ENCODE results near the gene CXCR5. TPM values are rescaled to one million over a fixed set of nuclear protein-coding genes. Genes with fewer than 3 reads are reported as not detected.
A peak's percentile ranks its signal among the peaks of the same experiment; 100 is the strongest.
"Not testable (repeated sequence)": the region's sequence is repeated elsewhere in the genome, so short reads cannot be mapped to it uniquely, and the experiment has no call there.

The CXCR5 gene
- total and polyA plus RNA-seq, 4 donors: 0.06 to 0.92 TPM; not detected in 2

GRCh38 chr11:118842369-118842768 lies 41.3 kb upstream of the CXCR5 start:
- no peak overlapping the region for H3K27ac ChIP-seq (ENCODE audit: low read depth in 1 of 2, low read length in 2 of 2)
- TF ChIP-seq RXRA (IDR thresholded peaks at IDR 0.05): no peak
- TF ChIP-seq, protein P1, sequence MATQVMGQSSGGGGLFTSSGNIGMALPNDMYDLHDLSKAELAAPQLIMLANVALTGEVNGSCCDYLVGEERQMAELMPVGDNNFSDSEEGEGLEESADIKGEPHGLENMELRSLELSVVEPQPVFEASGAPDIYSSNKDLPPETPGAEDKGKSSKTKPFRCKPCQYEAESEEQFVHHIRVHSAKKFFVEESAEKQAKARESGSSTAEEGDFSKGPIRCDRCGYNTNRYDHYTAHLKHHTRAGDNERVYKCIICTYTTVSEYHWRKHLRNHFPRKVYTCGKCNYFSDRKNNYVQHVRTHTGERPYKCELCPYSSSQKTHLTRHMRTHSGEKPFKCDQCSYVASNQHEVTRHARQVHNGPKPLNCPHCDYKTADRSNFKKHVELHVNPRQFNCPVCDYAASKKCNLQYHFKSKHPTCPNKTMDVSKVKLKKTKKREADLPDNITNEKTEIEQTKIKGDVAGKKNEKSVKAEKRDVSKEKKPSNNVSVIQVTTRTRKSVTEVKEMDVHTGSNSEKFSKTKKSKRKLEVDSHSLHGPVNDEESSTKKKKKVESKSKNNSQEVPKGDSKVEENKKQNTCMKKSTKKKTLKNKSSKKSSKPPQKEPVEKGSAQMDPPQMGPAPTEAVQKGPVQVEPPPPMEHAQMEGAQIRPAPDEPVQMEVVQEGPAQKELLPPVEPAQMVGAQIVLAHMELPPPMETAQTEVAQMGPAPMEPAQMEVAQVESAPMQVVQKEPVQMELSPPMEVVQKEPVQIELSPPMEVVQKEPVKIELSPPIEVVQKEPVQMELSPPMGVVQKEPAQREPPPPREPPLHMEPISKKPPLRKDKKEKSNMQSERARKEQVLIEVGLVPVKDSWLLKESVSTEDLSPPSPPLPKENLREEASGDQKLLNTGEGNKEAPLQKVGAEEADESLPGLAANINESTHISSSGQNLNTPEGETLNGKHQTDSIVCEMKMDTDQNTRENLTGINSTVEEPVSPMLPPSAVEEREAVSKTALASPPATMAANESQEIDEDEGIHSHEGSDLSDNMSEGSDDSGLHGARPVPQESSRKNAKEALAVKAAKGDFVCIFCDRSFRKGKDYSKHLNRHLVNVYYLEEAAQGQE (IDR thresholded peaks at IDR 0.05): peak; percentile 55
- TF ChIP-seq RAD21 (IDR thresholded peaks at IDR 0.05): no peak
- TF ChIP-seq FOXA2 (IDR thresholded peaks at IDR 0.05): no peak
- TF ChIP-seq HNF4G (IDR thresholded peaks at IDR 0.05): no peak
- TF ChIP-seq GABPA (IDR thresholded peaks at IDR 0.05 in 1 of 2, conservative IDR thresholded peaks at IDR 0.05 in 1 of 2): no peak
- peak in 1 of 2 donors; percentile 52 for TF ChIP-seq JUND (IDR thresholded peaks at IDR 0.05)
- TF ChIP-seq EGR1 (IDR thresholded peaks at IDR 0.05; ENCODE audit: low read depth in 2 of 2): no peak
- TF ChIP-seq SP1 (IDR thresholded peaks at IDR 0.05): no peak

DNA sequence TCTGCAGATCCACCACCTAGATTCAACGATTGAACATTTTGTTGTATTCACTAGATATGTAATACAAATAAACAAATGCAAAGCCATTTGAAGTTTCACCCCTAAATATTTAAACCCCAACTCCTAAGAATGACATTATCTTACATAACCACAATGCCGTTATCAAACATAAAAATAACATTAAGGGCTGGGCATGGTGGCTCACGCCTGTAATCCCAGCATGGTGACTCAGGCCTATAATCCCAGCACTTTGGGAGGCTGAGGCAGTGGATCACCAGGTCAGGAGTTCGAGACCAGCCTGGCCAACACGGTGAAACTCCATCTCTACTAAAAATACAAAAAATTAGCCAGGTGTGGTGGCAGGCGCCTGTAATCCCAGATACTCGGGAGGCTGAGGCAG lies 40.8 kb upstream of the CXCR5 start:
- H3K9me3 ChIP-seq (ENCODE audit: control insufficient read depth in 4 of 4, low read length in 3 of 4); DNase-seq (ENCODE audit: low spot score): not testable (repeated sequence)

More at GRCh38 chr11:118842369-118842768, 41.3 kb upstream of the CXCR5 start:
- Histone ChIP-seq H3K4me3 (ENCODE audit: low read depth in 1 of 3, low read length in 3 of 3) (no peak overlapping the region), H3K4me1 (ENCODE audit: control insufficient read depth in 4 of 4, insufficient read depth in 4 of 4, low read length in 3 of 4) (peaks cover 4 to 28% (median 24%) of the 10 kb centered on the region in 4 donors), H3K27me3 (ENCODE audit: control insufficient read depth in 4 of 4, insufficient read depth in 4 of 4, low read length in 3 of 4) (no peaks in the 10 kb centered on the region), H3K9me3 (ENCODE audit: control insufficient read depth in 4 of 4, low read length in 3 of 4) (no peaks in the 10 kb centered on the region), H3K9ac (ENCODE audit: low read depth in 1 of 2, low read length in 2 of 2) (no peak overlapping the region), H3K36me3 (ENCODE audit: control insufficient read depth in 4 of 4, insufficient read depth in 3 of 4, low read depth in 1 of 4, low read length in 3 of 4) (no peaks in the 10 kb centered on the region)
- DNase-seq (ENCODE audit: low spot score): no peak
- 41% methylated on average over 2 of the region's 2 CpGs for WGBS

GRCh38 chr11:118843565-118843964 lies 40.1 kb upstream of the CXCR5 start:
- Histone ChIP-seq H3K36me3 (ENCODE audit: control insufficient read depth in 4 of 4, insufficient read depth in 3 of 4, low read depth in 1 of 4, low read length in 3 of 4) (no peaks in the 10 kb centered on the region), H3K9ac (ENCODE audit: low read depth in 1 of 2, low read length in 2 of 2) (no peak overlapping the region), H3K27ac (ENCODE audit: low read depth in 1 of 2, low read length in 2 of 2) (no peak overlapping the region), H3K27me3 (ENCODE audit: control insufficient read depth in 4 of 4, insufficient read depth in 4 of 4, low read length in 3 of 4) (no peaks in the 10 kb centered on the region), H3K4me1 (ENCODE audit: control insufficient read depth in 4 of 4, insufficient read depth in 4 of 4, low read length in 3 of 4) (peaks cover 4 to 28% (median 24%) of the 10 kb centered on the region in 4 donors), H3K4me3 (ENCODE audit: low read depth in 1 of 3, low read length in 3 of 3) (no peak overlapping the region), H3K9me3 (ENCODE audit: control insufficient read depth in 4 of 4, low read length in 3 of 4) (no peaks in the 10 kb centered on the region)
- DNase-seq (ENCODE audit: low spot score): no peak
- WGBS: 94% methylated on average over 2 of the region's 2 CpGs
- TF ChIP-seq SP1 (IDR thresholded peaks at IDR 0.05): no peak
- TF ChIP-seq HNF4G (IDR thresholded peaks at IDR 0.05): no peak
- no peak for TF ChIP-seq FOXA1 (IDR thresholded peaks at IDR 0.05)
- TF ChIP-seq, protein P1 (IDR thresholded peaks at IDR 0.05): no peak
- no peak for TF ChIP-seq FOXA2 (IDR thresholded peaks at IDR 0.05)
- TF ChIP-seq GABPA (IDR thresholded peaks at IDR 0.05 in 1 of 2, conservative IDR thresholded peaks at IDR 0.05 in 1 of 2): no peak
- no peak for TF ChIP-seq TAF1 (conservative IDR thresholded peaks at IDR 0.05)
- no peak for TF ChIP-seq NR2F2 (IDR thresholded peaks at IDR 0.05)
- TF ChIP-seq RAD21 (IDR thresholded peaks at IDR 0.05): no peak
- TF ChIP-seq, protein P2, sequence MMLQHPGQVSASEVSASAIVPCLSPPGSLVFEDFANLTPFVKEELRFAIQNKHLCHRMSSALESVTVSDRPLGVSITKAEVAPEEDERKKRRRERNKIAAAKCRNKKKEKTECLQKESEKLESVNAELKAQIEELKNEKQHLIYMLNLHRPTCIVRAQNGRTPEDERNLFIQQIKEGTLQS (IDR thresholded peaks at IDR 0.05): no peak
- TF ChIP-seq HNF4A (conservative IDR thresholded peaks at IDR 0.05): no peak
- no peak for TF ChIP-seq JUND (IDR thresholded peaks at IDR 0.05)
- no peak for TF ChIP-seq YY1 (IDR thresholded peaks at IDR 0.05)
- TF ChIP-seq RXRA (IDR thresholded peaks at IDR 0.05): no peak
- TF ChIP-seq, protein P3, sequence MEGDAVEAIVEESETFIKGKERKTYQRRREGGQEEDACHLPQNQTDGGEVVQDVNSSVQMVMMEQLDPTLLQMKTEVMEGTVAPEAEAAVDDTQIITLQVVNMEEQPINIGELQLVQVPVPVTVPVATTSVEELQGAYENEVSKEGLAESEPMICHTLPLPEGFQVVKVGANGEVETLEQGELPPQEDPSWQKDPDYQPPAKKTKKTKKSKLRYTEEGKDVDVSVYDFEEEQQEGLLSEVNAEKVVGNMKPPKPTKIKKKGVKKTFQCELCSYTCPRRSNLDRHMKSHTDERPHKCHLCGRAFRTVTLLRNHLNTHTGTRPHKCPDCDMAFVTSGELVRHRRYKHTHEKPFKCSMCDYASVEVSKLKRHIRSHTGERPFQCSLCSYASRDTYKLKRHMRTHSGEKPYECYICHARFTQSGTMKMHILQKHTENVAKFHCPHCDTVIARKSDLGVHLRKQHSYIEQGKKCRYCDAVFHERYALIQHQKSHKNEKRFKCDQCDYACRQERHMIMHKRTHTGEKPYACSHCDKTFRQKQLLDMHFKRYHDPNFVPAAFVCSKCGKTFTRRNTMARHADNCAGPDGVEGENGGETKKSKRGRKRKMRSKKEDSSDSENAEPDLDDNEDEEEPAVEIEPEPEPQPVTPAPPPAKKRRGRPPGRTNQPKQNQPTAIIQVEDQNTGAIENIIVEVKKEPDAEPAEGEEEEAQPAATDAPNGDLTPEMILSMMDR (IDR thresholded peaks at IDR 0.05; ENCODE audit: low read depth, low read length, missing input control): no peak
- no peak for TF ChIP-seq EGR1 (IDR thresholded peaks at IDR 0.05; ENCODE audit: low read depth in 2 of 2)
- no peak for TF ChIP-seq MAX (IDR thresholded peaks at IDR 0.05)

More for the DNA sequence above, 40.8 kb upstream of the CXCR5 start:
- WGBS: 89% methylated on average over 7 of the region's 7 CpGs
- not testable (repeated sequence) for H3K4me3 ChIP-seq (ENCODE audit: low read depth in 1 of 3, low read length in 3 of 3); H3K9ac ChIP-seq (ENCODE audit: low read depth in 1 of 2, low read length in 2 of 2); H3K27ac ChIP-seq (ENCODE audit: low read depth in 1 of 2, low read length in 2 of 2); H3K27me3 ChIP-seq (ENCODE audit: control insufficient read depth in 4 of 4, insufficient read depth in 4 of 4, low read length in 3 of 4); H3K36me3 ChIP-seq (ENCODE audit: control insufficient read depth in 4 of 4, insufficient read depth in 3 of 4, low read depth in 1 of 4, low read length in 3 of 4)
- H3K4me1 ChIP-seq (ENCODE audit: control insufficient read depth in 4 of 4, insufficient read depth in 4 of 4, low read length in 3 of 4): peaks cover 4 to 28% (median 24%) of the 10 kb centered on the region in 4 donors

Measured in liver (tissue), 9 donors.